Central memory CD8-positive, alpha-beta T cell (primary cell): ENCODE results near the gene ZNF597.
A peak's percentile ranks its signal among the peaks of the same experiment; 100 is the strongest.

Experiments
- ATAC-seq: fragments of 150-1000 bp; cut with Tn5 transposase; replicated peaks from 2 replicates; pipeline ENCODE4 v1.10.0; 2022; ENCODE audit warnings: mild to moderate bottlenecking, moderate FRiP score, moderate number of reproducible peaks; ENCODE audit not compliant: poor library complexity, severe bottlenecking; ENCODE audit errors: extremely low read depth
- DNase-seq, 2 donors: peaks; one replicate each; pipeline ENCODE4 v3.0.0; 2021; ENCODE audit warnings: low spot score in 2 of 2
- H3K27ac Mint-ChIP-seq: one replicate; pipeline ENCODE4 v1.8.0; 2022; ENCODE audit warnings: low read depth, mild to moderate bottlenecking, moderate library complexity, mixed read lengths
- H3K27me3 Mint-ChIP-seq: one replicate; pipeline ENCODE4 v1.8.0; 2022; ENCODE audit warnings: mixed read lengths
- H3K36me3 Mint-ChIP-seq: one replicate; pipeline ENCODE4 v1.8.0; 2022; ENCODE audit warnings: mild to moderate bottlenecking, moderate library complexity, mixed read lengths; ENCODE audit not compliant: insufficient read depth
- H3K4me1 Mint-ChIP-seq: one replicate; pipeline ENCODE4 v1.8.0; 2022; ENCODE audit warnings: mixed read lengths
- H3K4me3 Mint-ChIP-seq: one replicate; pipeline ENCODE4 v1.8.0; 2022; ENCODE audit warnings: mild to moderate bottlenecking, moderate library complexity, mixed read lengths
- H3K9me3 Mint-ChIP-seq: one replicate; pipeline ENCODE4 v1.8.0; 2022; ENCODE audit warnings: mixed read lengths

The ZNF597 gene, protein sequence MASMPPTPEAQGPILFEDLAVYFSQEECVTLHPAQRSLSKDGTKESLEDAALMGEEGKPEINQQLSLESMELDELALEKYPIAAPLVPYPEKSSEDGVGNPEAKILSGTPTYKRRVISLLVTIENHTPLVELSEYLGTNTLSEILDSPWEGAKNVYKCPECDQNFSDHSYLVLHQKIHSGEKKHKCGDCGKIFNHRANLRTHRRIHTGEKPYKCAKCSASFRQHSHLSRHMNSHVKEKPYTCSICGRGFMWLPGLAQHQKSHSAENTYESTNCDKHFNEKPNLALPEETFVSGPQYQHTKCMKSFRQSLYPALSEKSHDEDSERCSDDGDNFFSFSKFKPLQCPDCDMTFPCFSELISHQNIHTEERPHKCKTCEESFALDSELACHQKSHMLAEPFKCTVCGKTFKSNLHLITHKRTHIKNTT

DNA sequence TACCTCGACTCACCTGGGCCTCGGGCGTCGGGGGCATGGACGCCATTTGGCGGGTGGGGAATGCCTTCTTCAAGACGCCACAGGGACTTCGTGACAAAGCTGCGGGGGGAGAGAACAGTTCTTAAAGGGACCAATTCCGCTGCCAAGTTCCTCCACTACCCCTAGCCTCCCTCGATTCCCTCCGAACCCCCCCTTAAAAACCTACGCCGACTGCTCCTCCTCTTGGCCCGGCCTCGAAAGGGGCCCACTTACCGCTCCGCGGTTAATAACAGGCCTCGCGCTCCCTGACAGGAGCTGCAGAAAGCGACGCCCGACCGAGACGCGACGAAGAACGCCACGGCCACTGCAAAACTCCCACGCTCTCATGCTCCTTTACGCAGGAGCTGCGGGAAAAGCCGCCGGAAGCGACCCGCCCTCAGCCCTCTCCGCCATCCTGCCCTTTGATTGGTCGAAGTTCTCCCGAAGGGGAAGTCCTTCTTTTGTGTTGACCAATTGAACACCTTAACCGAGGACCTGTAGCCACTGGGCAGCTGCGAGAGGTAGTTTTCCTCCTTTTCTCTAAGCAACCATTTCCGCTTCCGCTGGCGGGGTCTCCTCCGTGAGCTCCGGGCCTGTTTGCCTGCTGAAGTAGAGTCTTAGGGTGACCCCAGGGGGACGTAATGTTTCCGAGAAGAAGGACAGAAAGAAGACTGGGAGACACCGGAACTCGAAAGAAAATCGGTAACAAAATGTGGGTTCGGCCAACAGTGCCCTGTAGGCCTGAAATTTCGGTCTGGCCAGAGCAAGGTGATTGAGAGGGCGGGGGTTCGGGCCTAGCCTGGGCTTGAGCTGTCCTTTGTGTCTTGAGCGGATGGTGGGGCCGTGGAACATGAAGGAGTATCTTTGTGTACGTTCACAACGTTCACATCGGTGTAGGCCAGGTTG lies at the start of gene ZNF597, which contains the start of gene NAA60:
Gene ZNF597, minus strand, starts transcription at position 397 of the 924 bp plus-strand sequence. Its CDS starts 351 bp downstream, at position 46.
Gene NAA60, plus strand, starts transcription at position 573 of the 924 bp plus-strand sequence. CDS start 32,548 bp downstream, outside the sequence.
- H3K36me3 Mint-ChIP-seq: peaks cover 23% of the 10 kb centered on the region
- H3K4me3 Mint-ChIP-seq: peak within 1 kb of the TSS; percentile 98
- no peaks in the 10 kb centered on the region for H3K27me3 Mint-ChIP-seq
- H3K4me1 Mint-ChIP-seq: peaks cover 21% of the 10 kb centered on the region
- ATAC-seq: peak; percentile 90
- no peaks in the 10 kb centered on the region for H3K9me3 Mint-ChIP-seq
- DNase-seq: peak; percentile 44 to 64
- H3K27ac Mint-ChIP-seq: peak within 1 kb of the TSS; percentile 99

DNA sequence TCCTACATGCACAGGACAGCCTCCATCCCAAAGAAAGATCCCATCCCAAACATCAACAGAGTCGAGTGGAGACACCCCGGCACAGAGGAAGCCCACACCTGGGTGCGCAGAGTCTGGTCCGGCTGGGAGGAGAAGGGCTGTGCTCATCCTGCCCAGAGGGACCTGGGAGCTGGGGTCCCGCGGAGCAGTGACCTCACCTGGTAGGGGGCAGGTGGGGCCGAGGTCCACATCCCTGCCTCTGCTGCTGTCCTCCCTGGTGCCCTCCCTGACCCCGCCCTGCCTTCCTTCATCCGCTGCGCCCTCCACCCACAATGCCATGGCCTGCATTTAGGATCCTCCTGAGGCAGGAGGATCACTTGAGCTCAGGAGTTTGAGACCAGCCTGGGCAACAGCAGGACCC lies 49.1 kb upstream of the ZNF597 start:
- no peak overlapping the region for H3K4me3 Mint-ChIP-seq
- ATAC-seq (no peak), DNase-seq (no peak)
- peaks cover 8% of the 10 kb centered on the region for H3K36me3 Mint-ChIP-seq
- H3K27ac Mint-ChIP-seq: no peak overlapping the region
- peaks cover 7% of the 10 kb centered on the region for H3K4me1 Mint-ChIP-seq
- no peaks in the 10 kb centered on the region for H3K27me3 Mint-ChIP-seq
- H3K9me3 Mint-ChIP-seq: no peaks in the 10 kb centered on the region

GRCh38 chr16:3490911-3491629 lies 47.8 kb upstream of the ZNF597 start:
- ATAC-seq (no peak), DNase-seq (no peak)
- Mint-ChIP-seq H3K4me3 (no peak overlapping the region), H3K27ac (no peak overlapping the region), H3K9me3 (no peaks in the 10 kb centered on the region), H3K27me3 (no peaks in the 10 kb centered on the region), H3K4me1 (peaks cover 7% of the 10 kb centered on the region), H3K36me3 (peaks cover 8% of the 10 kb centered on the region)

DNA sequence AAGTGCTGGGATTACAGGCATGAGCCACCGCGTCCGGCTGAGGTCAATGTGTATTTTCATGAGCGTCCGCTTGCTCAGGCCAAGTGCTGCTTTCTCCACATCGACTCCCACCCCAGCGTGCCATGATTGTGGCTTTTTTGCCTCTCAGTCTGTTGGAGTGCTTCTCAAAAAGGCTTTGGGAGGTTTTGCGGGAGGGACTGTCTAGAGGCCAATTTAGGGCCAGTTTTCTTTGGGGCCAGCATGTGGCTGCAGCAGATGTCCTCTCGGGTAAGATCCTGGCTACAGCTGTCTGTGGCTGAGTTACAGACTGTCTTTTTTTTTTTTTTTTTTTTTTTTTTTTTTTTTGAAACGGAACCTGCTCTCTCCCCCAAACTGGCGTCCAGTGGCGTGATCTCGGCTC lies 45.5 kb upstream of the ZNF597 start:
- Mint-ChIP-seq H3K27ac (no peak overlapping the region), H3K9me3 (no peaks in the 10 kb centered on the region)

DNA sequence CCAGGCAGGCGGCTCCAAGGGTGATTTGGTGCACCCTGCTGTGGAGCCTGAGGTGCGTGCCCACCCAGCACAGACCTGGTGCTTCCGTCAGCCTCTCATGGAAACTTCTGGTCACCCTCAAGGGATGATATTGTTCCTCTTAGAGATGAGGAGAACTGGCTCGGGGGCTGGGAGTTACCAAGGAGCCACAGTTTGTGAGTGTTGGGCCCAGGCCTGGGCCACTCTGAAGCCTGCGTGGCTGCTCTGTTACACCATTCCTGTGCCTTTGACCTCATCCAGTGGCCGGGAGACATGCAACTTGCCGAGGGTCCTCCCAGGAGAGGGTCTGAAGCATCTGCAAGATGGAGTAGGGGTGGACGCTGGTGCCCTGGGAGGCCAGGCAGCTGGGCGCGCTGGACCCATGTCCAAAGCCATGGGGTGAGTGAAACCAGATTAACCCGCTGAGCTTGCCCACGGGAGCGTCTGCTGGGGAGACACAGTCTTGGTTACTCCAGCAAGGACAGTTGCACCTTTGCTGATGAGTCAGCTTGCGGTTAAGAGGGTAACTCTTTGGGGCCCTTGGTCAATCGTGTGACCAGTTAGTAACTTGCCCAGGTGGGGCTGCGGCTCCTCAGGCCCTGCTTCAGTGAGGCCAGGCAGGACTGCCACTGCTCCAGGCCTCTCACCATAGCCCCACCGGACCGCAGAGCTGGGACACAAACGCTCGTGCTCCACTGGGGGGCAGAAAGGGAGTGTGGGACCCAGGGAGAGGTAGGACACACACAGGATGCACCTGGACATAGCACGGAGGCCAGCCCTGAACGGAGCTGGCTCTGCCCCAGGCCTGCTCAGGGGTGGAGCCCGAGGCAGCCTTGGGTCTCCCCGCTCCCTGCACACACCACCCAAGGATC lies 44.5 kb upstream of the ZNF597 start:
- peaks cover 21% of the 10 kb centered on the region for H3K36me3 Mint-ChIP-seq
- H3K27me3 Mint-ChIP-seq: no peaks in the 10 kb centered on the region
- ATAC-seq (no peak), DNase-seq (no peak)
- H3K4me1 Mint-ChIP-seq: peaks cover 7% of the 10 kb centered on the region
- H3K9me3 Mint-ChIP-seq: no peaks in the 10 kb centered on the region
- H3K27ac Mint-ChIP-seq: no peak overlapping the region
- H3K4me3 Mint-ChIP-seq: no peak overlapping the region

More for the DNA sequence above, 45.5 kb upstream of the ZNF597 start:
- H3K4me1 Mint-ChIP-seq: peaks cover 7% of the 10 kb centered on the region
- H3K36me3 Mint-ChIP-seq: peaks cover 11% of the 10 kb centered on the region
- DNase-seq (no peak), ATAC-seq (no peak)
- H3K27me3 Mint-ChIP-seq: no peaks in the 10 kb centered on the region
- no peak overlapping the region for H3K4me3 Mint-ChIP-seq

DNA sequence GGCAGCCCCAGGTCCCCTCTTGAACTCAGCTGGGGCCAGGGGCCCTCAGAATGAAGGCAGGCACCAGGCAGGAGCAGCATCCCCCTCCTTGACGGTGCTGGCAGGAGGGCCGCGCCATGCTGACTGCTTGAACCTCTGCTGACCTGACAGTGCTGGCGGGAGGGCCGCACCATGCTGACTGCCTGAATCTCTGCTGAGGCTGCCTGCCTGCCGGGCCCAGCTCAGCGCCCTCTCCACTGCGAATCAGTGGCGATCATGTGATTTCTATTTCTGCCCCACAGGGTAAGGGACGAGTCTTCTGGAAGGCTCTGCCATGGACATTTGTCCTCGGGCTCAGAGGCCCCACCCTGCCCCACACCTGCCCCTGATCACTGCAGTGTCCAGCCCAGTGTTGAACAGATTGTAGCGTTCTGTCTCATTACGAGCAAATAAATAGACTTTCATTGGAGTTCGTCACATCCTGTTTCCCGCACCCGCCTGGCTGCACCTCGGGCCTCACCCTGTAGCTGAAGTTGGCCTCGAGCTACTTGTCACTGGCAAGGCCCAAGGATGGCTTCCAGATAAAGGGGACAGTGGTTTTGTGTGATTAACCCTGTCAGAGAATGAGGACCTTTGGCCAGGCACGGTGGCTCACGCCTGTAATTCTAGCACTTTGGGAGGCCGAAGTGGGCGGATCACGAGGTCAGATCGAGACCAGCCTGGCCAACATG lies 43.4 kb upstream of the ZNF597 start:
- Mint-ChIP-seq H3K27me3 (no peaks in the 10 kb centered on the region), H3K9me3 (no peaks in the 10 kb centered on the region), H3K4me1 (peaks cover 7% of the 10 kb centered on the region), H3K4me3 (no peak overlapping the region), H3K27ac (no peak overlapping the region), H3K36me3 (peaks cover 23% of the 10 kb centered on the region)
- ATAC-seq (no peak), DNase-seq (no peak)

DNA sequence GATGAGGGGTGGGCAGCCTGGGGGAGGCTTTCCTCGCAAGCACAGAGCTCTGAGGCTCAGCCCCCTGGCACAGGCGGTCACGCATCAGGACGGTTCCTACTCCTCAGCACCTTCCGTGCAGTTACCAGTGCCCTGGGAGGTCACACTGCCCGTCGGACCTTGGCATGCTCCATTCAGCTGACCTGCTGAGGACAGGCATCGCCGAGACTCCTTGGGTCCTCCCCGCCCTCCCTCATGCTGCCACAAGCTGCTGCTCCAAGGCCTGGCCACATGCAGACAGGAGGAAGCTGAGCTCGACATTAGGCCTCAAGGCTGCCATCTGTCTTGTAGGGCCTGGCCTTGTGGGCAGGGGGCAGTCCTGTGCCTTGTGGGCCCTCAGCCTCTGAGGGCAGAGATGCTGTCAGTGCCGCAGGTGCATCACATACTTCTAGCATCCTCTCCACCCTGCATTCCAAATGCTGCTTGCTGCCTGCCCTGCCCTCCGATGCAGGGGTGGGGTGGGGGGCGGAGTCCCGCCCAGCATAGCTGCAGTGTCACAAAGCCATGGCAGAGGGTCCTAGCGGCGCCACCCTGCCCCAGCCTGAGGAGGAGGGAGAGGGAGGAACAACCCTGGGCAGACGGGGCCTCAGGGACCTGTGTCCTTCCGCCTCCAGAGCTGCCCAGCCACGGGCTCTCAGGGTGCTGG lies 42.7 kb upstream of the ZNF597 start:
- H3K27me3 Mint-ChIP-seq: no peaks in the 10 kb centered on the region
- H3K9me3 Mint-ChIP-seq: no peaks in the 10 kb centered on the region
- no peak overlapping the region for H3K4me3 Mint-ChIP-seq
- H3K36me3 Mint-ChIP-seq: peaks cover 29% of the 10 kb centered on the region
- no peak for ATAC-seq
- H3K4me1 Mint-ChIP-seq: no peaks in the 10 kb centered on the region
- DNase-seq: no peak
- no peak overlapping the region for H3K27ac Mint-ChIP-seq

DNA sequence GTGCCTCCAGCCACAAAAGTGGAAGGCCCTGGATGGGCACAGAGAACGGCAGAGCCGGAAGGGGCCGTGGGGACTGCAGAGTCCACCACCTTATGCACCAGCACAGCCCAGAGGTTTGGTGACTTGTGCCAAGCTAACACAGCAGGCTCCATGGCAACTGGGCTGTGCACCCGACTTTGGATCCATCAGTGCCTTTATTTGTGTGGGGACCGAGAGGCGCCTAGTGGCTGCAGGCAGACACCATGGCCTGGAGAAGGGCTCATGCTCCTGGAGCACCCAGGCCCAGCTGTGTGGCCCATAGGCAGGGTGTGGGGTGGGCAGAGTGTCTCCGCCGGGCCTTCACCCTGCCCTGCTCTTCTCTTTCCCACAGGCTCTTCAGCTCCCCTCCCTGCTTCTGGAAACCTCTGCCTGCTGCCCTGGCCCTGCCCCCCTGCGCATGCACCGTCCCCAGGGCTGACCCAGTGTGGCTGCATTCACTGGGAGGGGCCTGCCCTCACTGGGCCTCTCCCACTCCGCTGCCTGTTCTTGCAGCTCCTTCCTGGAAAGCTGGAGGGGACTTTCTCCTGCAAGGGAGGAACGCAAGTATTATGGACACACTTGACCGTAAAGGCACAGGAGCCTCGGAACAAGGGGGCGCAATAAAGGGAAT lies 41.9 kb upstream of the ZNF597 start:
- Mint-ChIP-seq H3K27me3 (no peaks in the 10 kb centered on the region), H3K36me3 (peaks cover 37% of the 10 kb centered on the region)
- no peak for ATAC-seq

DNA sequence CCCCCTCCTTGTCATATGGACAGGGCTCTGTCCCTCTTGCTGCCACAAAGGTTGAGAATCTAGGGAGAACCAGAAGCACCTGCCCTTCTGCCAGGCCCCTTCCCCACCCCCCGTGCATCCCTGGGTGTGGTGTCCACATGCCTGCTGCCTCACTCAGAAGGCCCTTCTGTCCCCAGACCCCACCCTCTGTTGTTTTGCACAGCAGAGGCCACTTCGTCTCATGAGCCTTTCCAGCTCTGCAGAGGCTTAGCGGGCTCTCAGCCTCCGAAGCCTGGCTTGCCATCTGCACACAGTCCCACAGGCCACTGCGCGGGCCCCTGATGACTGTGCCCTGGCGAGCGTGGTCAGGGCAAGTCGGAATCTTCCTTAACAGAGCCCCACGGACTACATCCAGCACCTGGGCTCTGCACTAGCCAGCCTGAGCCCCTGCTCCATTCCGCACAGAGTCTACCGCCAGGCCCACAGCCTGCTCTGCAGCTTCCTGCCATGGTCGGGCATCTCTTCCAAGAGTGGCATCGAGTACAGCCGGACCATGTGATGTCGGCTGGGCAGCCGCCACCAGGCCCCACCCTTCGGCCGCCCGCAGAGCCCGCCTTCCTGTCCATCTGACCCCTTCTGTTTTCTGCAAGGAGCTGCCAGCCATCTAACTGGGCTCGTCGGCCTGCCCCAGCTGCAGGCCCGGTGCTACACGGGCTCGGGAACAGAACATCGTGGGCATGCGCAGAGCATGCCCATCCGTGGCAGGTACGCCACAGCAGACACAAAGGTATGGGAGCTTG lies 41.2 kb upstream of the ZNF597 start:
- Mint-ChIP-seq H3K9me3 (no peaks in the 10 kb centered on the region), H3K36me3 (peaks cover 41% of the 10 kb centered on the region), H3K27me3 (no peaks in the 10 kb centered on the region), H3K27ac (no peak overlapping the region), H3K4me1 (no peaks in the 10 kb centered on the region), H3K4me3 (no peak overlapping the region)
- DNase-seq: no peak
- ATAC-seq: no peak

More for the DNA sequence above, 41.9 kb upstream of the ZNF597 start:
- H3K27ac Mint-ChIP-seq: no peak overlapping the region
- DNase-seq: no peak
- H3K4me1 Mint-ChIP-seq: no peaks in the 10 kb centered on the region
- H3K4me3 Mint-ChIP-seq: no peak overlapping the region
- no peaks in the 10 kb centered on the region for H3K9me3 Mint-ChIP-seq

GRCh38 chr16:3482659-3483241 lies 39.4 kb upstream of the ZNF597 start:
- no peaks in the 10 kb centered on the region for H3K4me1 Mint-ChIP-seq
- no peaks in the 10 kb centered on the region for H3K9me3 Mint-ChIP-seq
- no peaks in the 10 kb centered on the region for H3K27me3 Mint-ChIP-seq
- H3K4me3 Mint-ChIP-seq: no peak overlapping the region
- ATAC-seq: no peak
- no peak for DNase-seq
- H3K36me3 Mint-ChIP-seq: peaks cover 43% of the 10 kb centered on the region
- H3K27ac Mint-ChIP-seq: peak overlapping the region; percentile 3
